Testis (tissue), 3 donors: ENCODE measurements around the gene TBK1. TPM values are rescaled to one million over a fixed set of nuclear protein-coding genes. Genes with fewer than 3 reads are reported as not detected.

Experiments
- DNase-seq: peaks from one replicate; pipeline ENCODE4 v3.0.0-alpha.2; 2019
- H3K27ac ChIP-seq, 2 donors: fragments of 200-600 bp; sonication (generic); one replicate each; pipeline ENCODE4 v1.5.1; 2019
- H3K27me3 ChIP-seq: fragments of 200-600 bp; sonication (generic); one replicate; pipeline ENCODE4 v1.5.1; 2019
- H3K36me3 ChIP-seq: fragments of 200-600 bp; sonication (generic); one replicate; pipeline ENCODE4 v1.5.1; 2017; ENCODE audit warnings: low read depth; ENCODE audit errors: missing control alignments
- H3K4me1 ChIP-seq: fragments of 200-600 bp; sonication (generic); one replicate; pipeline ENCODE4 v1.5.1; 2019
- H3K4me3 ChIP-seq, 2 donors: fragments of 200-600 bp; sonication (generic); one replicate each; pipeline ENCODE4 v1.5.1; 2017 to 2019
- H3K9me3 ChIP-seq: fragments of 200-600 bp; sonication (generic); one replicate; pipeline ENCODE4 v1.5.1; 2017
- POLR2A ChIP-seq: fragments of 450-650 bp; IDR thresholded peaks from one replicate; pipeline ENCODE4 v1.6.1; 2017; ENCODE audit warnings: antibody characterized with exemption, mild to moderate bottlenecking, moderate library complexity
- WGBS, 2 donors: methylation state at CpG; one replicate each; pipeline ENCODE4 v1.1.5; 2018; 5-methylcytosine and 5-hydroxymethylcytosine counted together
- intact Hi-C: fragments of 100-400 bp; cut with DNase I; formaldehyde crosslinking; loops from one replicate; pipeline ENCODE4 v1.15.1; 2023; ENCODE audit warnings: low total_unique reads
- polyA plus RNA-seq: library from polyadenylated mRNA; stranded (reverse); fragments of 350-450 nt; fragmentation: Illumina TruSeq; extraction: RNeasy Lipid Tissue Mini Kit (QIAGEN cat#74804); gene quantifications from one replicate; pipeline ENCODE4 v1.2.3, GENCODE V29; 2014; ENCODE audit warnings: low read depth, low replicate concordance; ENCODE audit not compliant: insufficient read depth
- total RNA-seq, 2 donors: library from RNA; depleted of rRNA; stranded (reverse); fragments of >200 nt; gene quantifications; one replicate each; pipeline ENCODE4 v1.2.3, GENCODE V29; 2016
- TF ChIP-seq, protein P1 (sequence below), 3 experiments: fragments of 450-650 bp in 2 of 3; fragments of 200-600 bp in 1 of 3; sonication (generic) in 1 of 3; IDR thresholded peaks; one replicate each; pipeline ENCODE4 v1.5.1; 2016 to 2019; ENCODE audit warnings: antibody characterized with exemption in 3 of 3, mild to moderate bottlenecking in 2 of 3, moderate library complexity in 1 of 3

The TBK1 gene
- total and polyA plus RNA-seq, 3 donors from 2014 or later: 32.0 to 48.3 (median 47.6) TPM

DNA sequence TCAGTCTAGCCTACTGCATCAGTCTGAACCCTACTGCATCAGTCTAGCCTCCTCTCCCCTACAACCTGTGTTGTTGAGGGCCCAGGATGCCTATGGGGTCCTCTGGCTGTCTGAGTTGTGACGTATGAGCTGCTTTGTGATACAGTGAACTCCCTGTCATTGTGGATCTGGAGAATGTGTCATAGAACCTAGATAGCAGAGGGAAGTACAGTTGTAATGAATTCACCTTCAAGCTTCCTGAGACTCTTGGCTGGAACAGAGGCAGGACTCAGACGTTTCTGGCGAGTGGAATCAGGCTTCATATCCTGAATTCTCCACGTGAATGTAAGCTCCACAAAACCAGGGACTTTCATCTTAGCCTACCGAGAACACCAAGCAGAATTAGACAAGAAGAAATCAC lies 17.0 kb downstream of the TBK1 start:
- Histone ChIP-seq H3K4me1 (peaks cover 14% of the 10 kb centered on the region), H3K27me3 (no peaks in the 10 kb centered on the region), H3K4me3 (no peak overlapping the region), H3K27ac (peak overlapping the region; percentile 36 to 66), H3K36me3 (no peaks in the 10 kb centered on the region), H3K9me3 (no peaks in the 10 kb centered on the region)
- WGBS, 2 donors: 45 to 64% methylated on average over 5 of the region's 5 CpGs
- no peak for DNase-seq
- TF ChIP-seq POLR2A: no peak
- TF ChIP-seq, protein P1, sequence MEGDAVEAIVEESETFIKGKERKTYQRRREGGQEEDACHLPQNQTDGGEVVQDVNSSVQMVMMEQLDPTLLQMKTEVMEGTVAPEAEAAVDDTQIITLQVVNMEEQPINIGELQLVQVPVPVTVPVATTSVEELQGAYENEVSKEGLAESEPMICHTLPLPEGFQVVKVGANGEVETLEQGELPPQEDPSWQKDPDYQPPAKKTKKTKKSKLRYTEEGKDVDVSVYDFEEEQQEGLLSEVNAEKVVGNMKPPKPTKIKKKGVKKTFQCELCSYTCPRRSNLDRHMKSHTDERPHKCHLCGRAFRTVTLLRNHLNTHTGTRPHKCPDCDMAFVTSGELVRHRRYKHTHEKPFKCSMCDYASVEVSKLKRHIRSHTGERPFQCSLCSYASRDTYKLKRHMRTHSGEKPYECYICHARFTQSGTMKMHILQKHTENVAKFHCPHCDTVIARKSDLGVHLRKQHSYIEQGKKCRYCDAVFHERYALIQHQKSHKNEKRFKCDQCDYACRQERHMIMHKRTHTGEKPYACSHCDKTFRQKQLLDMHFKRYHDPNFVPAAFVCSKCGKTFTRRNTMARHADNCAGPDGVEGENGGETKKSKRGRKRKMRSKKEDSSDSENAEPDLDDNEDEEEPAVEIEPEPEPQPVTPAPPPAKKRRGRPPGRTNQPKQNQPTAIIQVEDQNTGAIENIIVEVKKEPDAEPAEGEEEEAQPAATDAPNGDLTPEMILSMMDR (IDR thresholded peaks at IDR 0.05): no peak
- intact Hi-C loops: no loop called here

DNA sequence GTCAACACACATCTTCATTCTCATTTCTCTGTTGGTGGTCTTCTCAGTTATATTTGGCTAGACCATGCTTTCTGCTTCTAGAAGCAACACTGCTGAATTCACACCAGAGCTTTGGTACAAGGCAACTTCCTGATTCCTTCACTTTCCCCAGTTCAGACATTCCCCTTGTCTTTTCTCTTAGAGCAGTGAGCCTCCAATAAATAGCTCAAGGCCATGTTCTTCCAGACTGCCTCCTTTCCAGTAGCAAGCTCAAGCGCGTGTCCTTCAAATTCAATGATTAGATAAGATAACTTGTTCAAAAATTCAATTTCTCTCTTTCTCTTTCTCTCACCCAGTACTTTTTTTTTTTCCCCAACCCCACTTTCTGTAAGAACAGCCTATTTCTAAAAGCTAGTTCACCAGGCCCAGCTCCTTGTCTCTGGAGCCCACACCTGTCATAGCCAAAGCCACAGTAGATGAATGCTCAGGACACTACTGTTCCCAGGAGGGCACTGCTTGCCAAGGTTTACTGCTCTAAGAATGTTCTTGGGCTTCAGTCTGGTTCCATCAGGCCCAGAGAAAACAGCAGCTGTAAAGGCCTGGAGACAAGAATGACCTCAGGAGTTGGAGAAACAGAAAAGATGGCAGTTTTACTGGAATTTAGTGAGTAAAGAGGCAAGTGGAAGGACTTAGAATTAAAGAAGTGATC lies 17.7 kb downstream of the TBK1 start:
- TF ChIP-seq, protein P1 (IDR thresholded peaks at IDR 0.05): no peak
- no peak for TF ChIP-seq POLR2A
- H3K9me3 ChIP-seq: no peaks in the 10 kb centered on the region
- no peak overlapping the region for H3K4me3 ChIP-seq
- 37 to 69% methylated on average over 2 of the region's 2 CpGs for WGBS, 2 donors
- H3K36me3 ChIP-seq: no peaks in the 10 kb centered on the region
- peak overlapping the region; percentile 36 to 66 for H3K27ac ChIP-seq
- intact Hi-C loops: no loop called here
- no peak for DNase-seq
- H3K27me3 ChIP-seq: no peaks in the 10 kb centered on the region
- H3K4me1 ChIP-seq: peaks cover 14% of the 10 kb centered on the region

DNA sequence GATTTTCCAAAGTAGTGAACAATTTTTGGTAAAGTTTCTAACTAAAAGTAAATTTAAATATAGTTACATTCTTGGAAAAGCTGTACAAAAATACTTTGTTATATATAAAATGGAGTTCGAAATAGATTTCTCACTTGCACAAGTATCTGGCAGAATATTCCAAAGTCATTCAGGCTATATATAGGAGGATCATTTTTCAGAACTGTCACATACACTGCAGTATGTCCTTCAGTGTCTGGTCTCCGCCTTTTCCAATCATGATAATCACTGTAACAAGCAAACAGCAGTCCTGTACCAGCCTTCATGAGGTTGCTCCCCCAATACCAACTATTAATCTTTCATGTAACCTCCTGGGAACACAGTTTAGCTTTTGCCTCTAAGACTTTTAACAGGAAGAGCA lies 18.6 kb downstream of the TBK1 start:
- no peak overlapping the region for H3K27ac ChIP-seq
- H3K27me3 ChIP-seq: no peaks in the 10 kb centered on the region
- TF ChIP-seq, protein P1 (IDR thresholded peaks at IDR 0.05): no peak
- TF ChIP-seq POLR2A: no peak
- H3K9me3 ChIP-seq: no peaks in the 10 kb centered on the region
- WGBS, 2 donors: 76 to 77% methylated on average over 2 of the region's 2 CpGs
- DNase-seq: no peak
- H3K4me3 ChIP-seq: no peak overlapping the region
- intact Hi-C loops: no loop called here
- no peaks in the 10 kb centered on the region for H3K36me3 ChIP-seq
- H3K4me1 ChIP-seq: peaks cover 14% of the 10 kb centered on the region

DNA sequence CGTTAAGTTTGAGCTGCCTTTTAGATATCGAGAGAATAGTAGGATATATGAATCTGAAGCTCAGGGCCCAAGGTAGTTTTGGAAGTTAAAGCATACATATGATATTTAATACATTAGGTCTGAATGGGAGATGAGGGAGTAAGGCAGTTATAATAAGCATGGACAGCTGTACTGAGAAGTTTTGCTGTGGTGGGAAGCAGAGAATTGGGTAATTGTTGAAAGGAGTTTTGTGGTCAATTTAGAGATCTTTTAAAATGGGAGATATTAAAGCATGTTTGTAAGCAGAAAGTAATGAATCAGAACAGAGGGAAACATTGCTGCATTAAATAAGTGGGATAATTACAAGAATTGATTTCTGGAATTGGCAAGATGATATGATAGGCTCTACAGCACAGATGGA lies 21.3 kb downstream of the TBK1 start:
- 92 to 94% methylated on average over 2 of the region's 2 CpGs for WGBS, 2 donors
- no peak for TF ChIP-seq POLR2A
- TF ChIP-seq, protein P1 (IDR thresholded peaks at IDR 0.05): no peak
- no peak for DNase-seq
- H3K4me3 ChIP-seq: no peak overlapping the region
- H3K36me3 ChIP-seq: no peaks in the 10 kb centered on the region
- no peak overlapping the region for H3K27ac ChIP-seq
- no peaks in the 10 kb centered on the region for H3K9me3 ChIP-seq
- peaks cover 14% of the 10 kb centered on the region for H3K4me1 ChIP-seq
- H3K27me3 ChIP-seq: no peaks in the 10 kb centered on the region
- intact Hi-C loops: no loop called here

DNA sequence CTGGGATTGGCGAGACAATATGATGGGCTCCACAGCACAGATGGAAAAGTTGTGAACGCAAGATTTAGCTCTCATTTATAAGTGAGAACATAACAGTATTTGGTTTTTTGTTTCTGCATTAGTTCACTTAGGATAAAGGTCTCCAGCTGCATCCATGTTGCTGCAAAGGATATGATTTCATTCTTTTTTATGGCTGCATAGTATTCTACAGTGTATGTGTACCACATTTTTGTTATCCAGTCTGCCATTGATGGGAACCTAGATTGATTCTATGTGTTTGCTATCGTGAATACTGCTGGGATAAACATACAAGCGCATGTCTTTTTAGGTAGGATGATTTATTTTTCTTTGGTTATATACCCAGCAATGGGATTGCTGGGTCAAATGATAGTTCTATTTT lies 23.6 kb downstream of the TBK1 start:
- 95% methylated on average over 4 of the region's 4 CpGs for WGBS, 2 donors
- no peak for TF ChIP-seq POLR2A
- TF ChIP-seq, protein P1 (IDR thresholded peaks at IDR 0.05): no peak
- no peak for DNase-seq
- no peaks in the 10 kb centered on the region for H3K27me3 ChIP-seq
- H3K4me1 ChIP-seq: no peaks in the 10 kb centered on the region
- H3K4me3 ChIP-seq: no peak overlapping the region
- H3K27ac ChIP-seq: no peak overlapping the region
- H3K36me3 ChIP-seq: no peaks in the 10 kb centered on the region
- no peaks in the 10 kb centered on the region for H3K9me3 ChIP-seq
- intact Hi-C loops: no loop called here
